Neural cell (in vitro differentiated cells): Measurements from ENCODE around the gene MYADML2. TPM values are rescaled to one million over a fixed set of nuclear protein-coding genes. Genes with fewer than 3 reads are reported as not detected.

Source experiments
- H2AFZ ChIP-seq: fragments of 200-600, 300-800 bp; sonication (generic), shearing (Covaris generic); 2 replicates; pipeline ENCODE4 v1.6.0; 2014; ENCODE audit warnings: low read depth, mild to moderate bottlenecking, antibody characterized with exemption, low read length, moderate library complexity
- H3F3A ChIP-seq: fragments of 200-600 bp; shearing (Covaris generic); 2 replicates; pipeline ENCODE4 v1.6.1; 2016; ENCODE audit warnings: mild to moderate bottlenecking, moderate library complexity, mixed read lengths, antibody characterized with exemption, low read length; ENCODE audit not compliant: insufficient read depth, poor library complexity, severe bottlenecking
- H3K27ac ChIP-seq: fragments of 200-600, 300-800 bp; sonication (generic), shearing (Covaris generic); 2 replicates; pipeline ENCODE4 v1.5.1; 2014; ENCODE audit warnings: mild to moderate bottlenecking, low read length, moderate library complexity
- H3K27me3 ChIP-seq: fragments of 300-800, 200-600 bp; sonication (generic), shearing (Covaris generic); 2 replicates; pipeline ENCODE4 v1.6.0; 2014; ENCODE audit warnings: mild to moderate bottlenecking, low read depth, low read length, moderate library complexity; ENCODE audit not compliant: insufficient read depth
- H3K36me3 ChIP-seq: fragments of 300-800, 200-600 bp; sonication (generic), shearing (Covaris generic); 2 replicates; pipeline ENCODE4 v1.5.1; 2014; ENCODE audit warnings: mild to moderate bottlenecking, antibody characterized with exemption, low read length, moderate library complexity; ENCODE audit not compliant: insufficient read depth
- H3K4me2 ChIP-seq: fragments of 300-800, 200-600 bp; sonication (generic), shearing (Covaris generic); 2 replicates; pipeline ENCODE4 v1.6.0; 2014; ENCODE audit warnings: mild to moderate bottlenecking, low read length
- H3K4me3 ChIP-seq: fragments of 300-800, 200-600 bp; sonication (generic), shearing (Covaris generic); 2 replicates; pipeline ENCODE4 v1.5.1; 2014; ENCODE audit warnings: mild to moderate bottlenecking, low read length, moderate library complexity
- H3K79me2 ChIP-seq: fragments of 200-600 bp; shearing (Covaris generic); replicated peaks from 2 replicates; pipeline ENCODE4 v1.6.0; 2014; ENCODE audit warnings: mild to moderate bottlenecking, low read length, moderate library complexity; ENCODE audit not compliant: insufficient read depth
- H3K9ac ChIP-seq: fragments of 300-800, 200-600 bp; sonication (generic), shearing (Covaris generic); 2 replicates; pipeline ENCODE4 v1.6.1; 2016; ENCODE audit warnings: mild to moderate bottlenecking, low read length, mixed read lengths
- H3K9me2 ChIP-seq: fragments of 200-600 bp; shearing (Covaris generic); 2 replicates; pipeline ENCODE4 v1.6.1; 2016; ENCODE audit warnings: mild to moderate bottlenecking, low read length, mixed read lengths; ENCODE audit not compliant: insufficient read depth
- H3K9me3 ChIP-seq: fragments of 200-600, 300-800 bp; sonication (generic), shearing (Covaris generic); 2 replicates; pipeline ENCODE4 v1.6.1; 2016; ENCODE audit warnings: mild to moderate bottlenecking, mixed run types, low read length, moderate library complexity, mixed read lengths
- H4K20me1 ChIP-seq: fragments of 200-600 bp; shearing (Covaris generic); 2 replicates; pipeline ENCODE4 v1.6.1; 2016; ENCODE audit warnings: mild to moderate bottlenecking, mixed run types; ENCODE audit not compliant: insufficient read depth
- EP300 ChIP-seq: fragments of 450-650 bp; conservative IDR thresholded peaks from 2 replicates; pipeline ENCODE4 v1.6.1; 2014; ENCODE audit warnings: antibody characterized with exemption, mild to moderate bottlenecking, moderate library complexity; ENCODE audit not compliant: poor library complexity, severe bottlenecking
- EZH2 ChIP-seq: fragments of 200-600, 300-800 bp; shearing (Covaris generic), sonication (generic); IDR thresholded peaks from 2 replicates; pipeline ENCODE4 v1.6.1; 2014; ENCODE audit warnings: antibody characterized with exemption, low read length, borderline replicate concordance, mild to moderate bottlenecking; ENCODE audit not compliant: insufficient read depth, poor library complexity, severe bottlenecking
- MXI1 ChIP-seq: fragments of 450-650 bp; conservative IDR thresholded peaks from 2 replicates; pipeline ENCODE4 v1.6.1; 2014; ENCODE audit warnings: antibody characterized with exemption, mild to moderate bottlenecking; ENCODE audit not compliant: poor library complexity, severe bottlenecking
- POLR2AphosphoS5 ChIP-seq: IDR thresholded peaks from 2 replicates; pipeline ENCODE4 v1.6.1; 2012
- RAD21 ChIP-seq: fragments of 450-650 bp; conservative IDR thresholded peaks from 2 replicates; pipeline ENCODE4 v1.6.1; 2014; ENCODE audit warnings: antibody characterized with exemption, mild to moderate bottlenecking, moderate library complexity
- REST ChIP-seq: IDR thresholded peaks from 2 replicates; pipeline ENCODE4 v1.6.1; 2012; ENCODE audit warnings: borderline replicate concordance
- SMC3 ChIP-seq: fragments of 450-650 bp; conservative IDR thresholded peaks from 2 replicates; pipeline ENCODE4 v1.6.1; 2014; ENCODE audit warnings: antibody characterized with exemption, mild to moderate bottlenecking, moderate library complexity; ENCODE audit not compliant: poor library complexity
- TAF1 ChIP-seq: IDR thresholded peaks from 2 replicates; pipeline ENCODE4 v1.6.1; 2012; ENCODE audit warnings: low read depth
- polyA plus RNA-seq: library from polyadenylated mRNA; depleted of rRNA; stranded (reverse); fragments of >200 nt; gene quantifications from 2 replicates; pipeline ENCODE4 v1.2.3, GENCODE V29; 2014
- TF ChIP-seq, protein P1 (sequence below): fragments of 450-650 bp; IDR thresholded peaks from 2 replicates; pipeline ENCODE4 v1.5.1; 2014; ENCODE audit warnings: antibody characterized with exemption, mild to moderate bottlenecking, moderate library complexity; ENCODE audit not compliant: poor library complexity, severe bottlenecking

Gene MYADML2
- polyA plus RNA-seq, 1 donor from 2014 or later, result 1.1 TPM

DNA sequence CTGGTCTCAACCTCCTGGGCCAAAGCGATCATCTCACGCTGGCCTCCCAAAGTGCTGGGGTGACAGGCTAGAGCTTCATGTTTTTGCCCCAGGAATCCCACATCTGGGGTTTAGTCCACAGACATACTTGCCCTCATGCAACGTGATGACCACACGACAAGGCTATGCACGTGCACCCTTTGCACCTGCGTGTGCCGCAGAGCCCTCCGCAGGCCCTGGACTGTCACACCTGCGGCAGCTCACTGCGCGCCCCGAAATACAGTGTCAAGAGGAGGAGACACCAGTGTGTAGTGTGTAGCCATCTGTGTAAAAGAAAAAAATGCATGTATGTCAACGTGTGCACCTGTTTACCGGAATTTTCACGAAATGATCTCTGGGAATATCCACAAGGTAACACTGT is 3.5 kb upstream of the MYADML2 start:
- Histone ChIP-seq H3K27ac (no peak overlapping the region), H3K4me2 (no peak overlapping the region), H2AFZ (no peak overlapping the region), H3K79me2 (no peaks in the 10 kb centered on the region), H3F3A (no peaks in the 10 kb centered on the region), H4K20me1 (no peaks in the 10 kb centered on the region), H3K27me3 (no peaks in the 10 kb centered on the region), H3K4me3 (no peak overlapping the region), H3K36me3 (no peaks in the 10 kb centered on the region), H3K9me2 (no peaks in the 10 kb centered on the region), H3K9me3 (no peaks in the 10 kb centered on the region), H3K9ac (no peak overlapping the region)
- no peak for TF ChIP-seq TAF1

DNA sequence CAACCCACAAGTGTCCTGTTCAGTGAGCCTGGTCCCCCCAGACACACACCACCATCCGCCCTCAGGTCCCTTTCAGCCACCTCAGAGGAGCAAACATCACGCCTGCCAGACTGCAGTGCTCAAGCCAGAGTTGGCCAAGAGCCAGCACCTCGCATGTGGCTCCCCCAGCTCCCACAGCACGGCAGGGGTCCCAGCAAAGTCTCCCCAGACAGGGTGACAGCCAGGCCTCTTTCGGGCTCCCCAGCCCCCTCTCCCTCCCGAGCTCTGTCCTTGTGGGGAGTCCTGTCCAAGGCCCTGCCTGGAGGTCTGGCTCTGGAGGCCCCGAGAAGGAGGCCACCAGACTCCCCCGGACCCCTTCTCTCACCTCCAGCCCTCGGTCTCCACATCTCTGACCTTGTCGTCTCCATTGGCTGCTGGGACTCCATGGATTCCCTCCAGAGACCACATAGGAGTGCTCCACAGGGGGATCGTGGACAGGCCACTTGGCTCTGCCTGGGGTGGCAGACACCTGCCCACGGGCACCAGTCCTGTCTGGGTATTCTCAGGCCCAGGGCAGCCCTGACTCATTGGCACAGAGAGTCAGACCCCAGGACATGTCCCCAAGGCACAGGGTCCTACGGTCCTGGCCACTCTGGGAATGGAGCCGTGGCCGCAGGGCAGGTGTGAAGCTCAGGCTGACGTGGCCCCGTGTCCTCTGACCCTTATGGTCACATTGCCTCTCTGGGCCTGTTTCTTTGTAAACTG is 1.8 kb upstream of the MYADML2 start:
- Histone ChIP-seq H3K9ac (no peak overlapping the region), H3K9me2 (no peaks in the 10 kb centered on the region), H3F3A (no peaks in the 10 kb centered on the region), H3K4me2 (no peak overlapping the region), H3K9me3 (no peaks in the 10 kb centered on the region), H2AFZ (no peak overlapping the region), H4K20me1 (no peaks in the 10 kb centered on the region), H3K27me3 (no peaks in the 10 kb centered on the region), H3K36me3 (no peaks in the 10 kb centered on the region), H3K27ac (no peak overlapping the region), H3K79me2 (no peaks in the 10 kb centered on the region), H3K4me3 (no peak overlapping the region)
- TF ChIP-seq SMC3 (no peak), TAF1 (no peak), POLR2AphosphoS5 (no peak), REST (no peak), EZH2 (no peak), RAD21 (no peak), MXI1 (no peak), EP300 (no peak)
- TF ChIP-seq, protein P1, sequence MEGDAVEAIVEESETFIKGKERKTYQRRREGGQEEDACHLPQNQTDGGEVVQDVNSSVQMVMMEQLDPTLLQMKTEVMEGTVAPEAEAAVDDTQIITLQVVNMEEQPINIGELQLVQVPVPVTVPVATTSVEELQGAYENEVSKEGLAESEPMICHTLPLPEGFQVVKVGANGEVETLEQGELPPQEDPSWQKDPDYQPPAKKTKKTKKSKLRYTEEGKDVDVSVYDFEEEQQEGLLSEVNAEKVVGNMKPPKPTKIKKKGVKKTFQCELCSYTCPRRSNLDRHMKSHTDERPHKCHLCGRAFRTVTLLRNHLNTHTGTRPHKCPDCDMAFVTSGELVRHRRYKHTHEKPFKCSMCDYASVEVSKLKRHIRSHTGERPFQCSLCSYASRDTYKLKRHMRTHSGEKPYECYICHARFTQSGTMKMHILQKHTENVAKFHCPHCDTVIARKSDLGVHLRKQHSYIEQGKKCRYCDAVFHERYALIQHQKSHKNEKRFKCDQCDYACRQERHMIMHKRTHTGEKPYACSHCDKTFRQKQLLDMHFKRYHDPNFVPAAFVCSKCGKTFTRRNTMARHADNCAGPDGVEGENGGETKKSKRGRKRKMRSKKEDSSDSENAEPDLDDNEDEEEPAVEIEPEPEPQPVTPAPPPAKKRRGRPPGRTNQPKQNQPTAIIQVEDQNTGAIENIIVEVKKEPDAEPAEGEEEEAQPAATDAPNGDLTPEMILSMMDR, result no peak
